HG03097 (cell line): ENCODE measurements around the gene ATP11A.

ENCODE experiments used
- ATAC-seq: cut with Tn5 transposase; IDR thresholded peaks from one replicate; pipeline ENCODE4 v1.9.1; 2021; ENCODE audit not compliant: unreplicated experiment, low FRiP score

The ATP11A gene

DNA sequence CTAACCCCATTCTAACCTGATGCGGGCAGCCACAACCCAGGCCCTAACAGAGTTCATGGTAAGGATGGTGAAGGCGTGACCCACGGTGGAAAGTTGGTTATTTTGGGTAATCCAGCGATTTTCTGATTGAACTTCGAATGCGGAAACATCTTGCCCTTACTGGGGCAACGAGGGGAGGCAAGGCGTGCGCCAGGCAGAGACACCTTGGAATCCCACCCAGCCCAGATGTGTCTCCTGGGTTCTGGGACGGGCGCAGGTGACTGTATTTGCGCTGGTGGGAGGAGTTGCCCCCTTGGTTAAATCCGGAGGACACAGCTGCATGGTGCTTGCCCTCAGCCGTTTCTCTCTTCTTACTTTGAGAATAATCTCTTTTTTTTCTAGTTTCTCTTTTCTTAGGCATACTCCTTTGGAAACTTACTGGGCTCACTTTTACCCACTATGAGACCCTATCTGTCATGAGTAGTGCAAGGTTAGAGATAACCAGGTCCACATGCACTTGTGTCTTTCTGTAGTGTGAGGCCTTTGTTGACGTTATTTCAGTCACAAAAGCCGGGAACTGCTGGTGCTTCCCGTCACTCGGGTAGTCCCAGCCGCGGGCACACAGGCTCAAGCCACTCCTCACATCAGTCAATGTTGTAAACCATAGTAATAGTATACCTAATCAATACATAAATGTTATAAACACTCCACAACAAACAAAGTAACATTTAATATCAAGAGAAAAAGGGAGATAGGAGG is 81.5 kb downstream of the ATP11A start:
- ATAC-seq = no peak

DNA sequence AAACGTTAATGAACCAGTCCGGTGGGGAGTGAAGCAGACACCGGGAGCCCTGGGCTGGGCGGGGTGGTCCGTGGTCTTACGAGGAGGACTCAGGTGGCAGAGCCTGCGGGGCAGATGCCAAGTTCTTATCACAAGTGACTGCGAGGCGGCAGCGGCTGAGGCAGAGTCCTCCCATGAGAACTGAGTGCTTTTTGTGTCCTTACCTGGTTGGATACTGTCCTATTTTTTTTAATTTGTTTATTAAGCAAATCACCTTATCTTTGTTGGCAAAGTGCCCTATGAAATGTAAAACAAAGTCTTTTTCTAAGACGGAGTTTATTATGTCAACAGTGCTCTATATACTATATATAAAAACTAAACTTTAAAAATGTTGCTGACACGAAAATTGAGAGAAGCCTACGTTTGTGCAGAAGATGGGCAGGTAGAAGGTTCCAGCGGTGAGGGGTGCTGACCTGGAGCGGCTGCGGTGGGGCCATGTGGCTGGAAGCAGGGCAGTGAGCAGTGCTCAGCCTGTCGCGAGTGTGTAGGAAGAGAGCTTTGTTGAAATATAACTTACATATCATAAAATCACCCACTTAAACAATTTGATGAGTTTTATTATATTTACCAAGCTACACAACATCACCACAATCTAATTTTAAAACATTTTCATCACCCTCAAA is 82.2 kb downstream of the ATP11A start:
- no peak for ATAC-seq

DNA sequence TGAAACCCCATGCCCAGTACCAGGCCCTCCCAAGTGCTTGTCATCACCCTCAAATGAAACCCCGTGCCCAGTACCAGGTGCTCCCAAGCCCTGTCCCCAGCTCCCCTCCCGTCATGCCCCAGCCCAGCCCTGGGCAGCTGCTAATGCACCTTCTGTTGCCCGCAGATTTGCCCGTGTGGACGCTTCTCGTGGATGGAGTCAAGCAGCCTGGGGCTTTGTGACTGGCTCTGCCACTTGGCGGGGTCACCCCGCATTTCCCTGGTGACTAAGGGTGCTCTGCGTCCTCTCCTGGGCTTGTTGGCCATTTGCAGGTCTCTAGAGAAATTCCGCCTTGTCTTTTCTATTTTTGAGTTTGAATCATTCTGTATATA is 82.7 kb downstream of the ATP11A start:
- no peak for ATAC-seq

DNA sequence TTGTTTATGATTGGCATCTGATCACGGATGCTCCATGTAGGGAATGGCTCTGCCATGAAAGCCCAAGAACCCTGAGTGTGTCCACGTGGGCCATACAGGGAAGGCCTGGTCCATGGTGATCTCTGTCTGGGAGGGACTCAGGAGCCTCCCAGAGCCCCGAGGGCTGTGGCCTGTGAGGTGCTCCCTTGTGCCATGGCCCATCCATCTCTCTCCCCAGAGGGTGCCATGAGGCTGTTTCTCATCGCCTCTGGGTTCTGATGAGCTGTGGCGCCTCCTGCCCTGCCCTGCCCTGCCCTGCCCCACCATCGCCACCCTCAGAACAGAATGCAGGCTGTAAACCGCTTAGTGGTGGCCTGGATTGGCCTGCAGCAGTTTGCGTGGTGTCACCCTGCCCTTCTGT is 83.1 kb downstream of the ATP11A start:
- ATAC-seq = no peak

DNA sequence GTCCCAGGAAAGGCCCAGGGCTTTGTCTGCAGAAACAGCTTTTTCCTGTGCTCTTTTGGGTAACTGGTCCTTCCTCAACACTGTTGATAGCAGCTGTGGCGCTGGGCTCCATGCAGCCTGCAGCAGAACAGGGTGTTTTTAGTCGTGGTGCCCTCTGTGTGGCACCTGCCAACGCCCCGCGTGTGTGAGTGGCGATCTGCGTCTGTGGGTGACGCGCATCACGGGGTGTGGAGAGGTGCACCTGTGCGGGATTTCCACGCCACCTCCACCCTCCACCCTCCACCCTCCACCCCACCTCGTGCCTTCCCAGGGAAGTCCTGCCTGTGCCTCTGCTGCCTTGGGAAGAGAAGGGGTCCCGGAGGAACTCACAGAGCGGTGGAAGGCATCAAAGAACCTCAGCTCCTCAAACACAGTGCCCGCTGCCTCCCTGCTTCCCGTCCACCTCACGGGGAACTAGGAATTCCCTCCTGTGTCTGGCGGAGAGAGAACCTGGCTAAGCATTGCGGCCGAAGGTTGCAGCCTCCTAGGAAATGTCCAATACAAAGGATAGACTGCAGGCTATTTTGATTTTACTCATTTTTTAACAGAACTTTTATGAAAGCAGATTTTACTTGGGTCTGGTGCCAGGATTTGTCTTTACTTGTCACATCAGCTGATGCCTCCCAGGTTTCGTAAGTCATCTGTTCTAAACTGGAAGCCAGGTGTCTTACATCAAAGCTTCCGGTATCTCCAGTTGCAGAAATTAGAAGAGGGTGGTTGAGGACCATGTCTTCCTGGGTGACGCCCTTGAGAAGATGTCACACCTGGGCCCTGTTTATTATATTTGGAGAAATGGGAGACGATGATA is 84.0 kb downstream of the ATP11A start:
- no peak for ATAC-seq

DNA sequence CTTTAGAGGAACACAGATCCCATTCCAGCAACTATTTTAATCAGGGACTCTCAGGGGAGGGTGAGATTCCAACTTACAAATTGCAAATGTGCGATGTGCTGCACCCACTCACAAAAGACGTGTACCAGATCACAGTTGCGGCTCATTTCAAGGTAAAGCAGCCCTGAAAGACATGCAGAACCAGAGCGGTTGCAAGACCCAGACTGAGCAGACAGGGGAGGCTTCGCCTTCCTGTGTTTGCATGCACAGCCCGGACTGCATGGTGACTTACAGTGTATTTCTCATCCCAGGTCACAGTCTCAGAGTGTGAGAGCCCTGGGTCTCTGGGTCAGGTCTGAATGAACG is 84.6 kb downstream of the ATP11A start:
- no peak for ATAC-seq

DNA sequence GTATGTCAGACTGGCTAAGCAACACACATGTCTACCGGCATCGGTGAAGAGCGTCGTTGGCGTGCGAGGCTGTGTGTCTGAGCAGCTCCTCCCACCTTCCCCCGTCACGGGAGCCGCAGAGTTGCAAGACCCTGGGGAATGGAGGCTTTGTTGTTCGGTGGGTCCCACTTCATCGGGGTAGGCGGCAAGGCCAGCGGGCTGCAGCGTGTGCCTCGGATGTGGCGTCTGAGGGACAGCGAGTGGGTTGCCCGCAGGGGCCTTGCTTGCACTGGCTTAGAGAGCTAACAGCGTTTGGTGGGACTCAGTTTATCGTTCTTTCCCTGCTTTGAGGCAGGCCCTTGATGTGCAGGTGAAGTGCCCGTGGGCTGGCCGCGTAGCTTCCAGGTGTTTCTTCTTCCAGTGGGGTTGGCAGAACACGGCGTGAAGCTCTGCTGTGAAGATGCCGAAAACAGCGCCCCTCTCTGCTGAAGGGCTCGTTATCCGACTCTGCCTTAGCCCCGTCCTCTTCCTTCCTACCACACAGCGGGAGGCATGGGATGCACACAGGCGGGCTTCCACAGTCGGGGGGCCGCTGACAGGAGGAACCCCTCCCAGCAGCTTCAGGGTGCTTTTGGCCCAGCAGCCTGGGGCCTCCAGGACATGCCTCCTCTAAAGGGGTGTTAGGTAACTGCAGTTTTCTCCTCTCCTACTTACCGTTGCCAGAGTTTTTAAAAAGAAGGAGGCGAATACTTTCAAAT is 85.2 kb downstream of the ATP11A start:
- no peak for ATAC-seq

DNA sequence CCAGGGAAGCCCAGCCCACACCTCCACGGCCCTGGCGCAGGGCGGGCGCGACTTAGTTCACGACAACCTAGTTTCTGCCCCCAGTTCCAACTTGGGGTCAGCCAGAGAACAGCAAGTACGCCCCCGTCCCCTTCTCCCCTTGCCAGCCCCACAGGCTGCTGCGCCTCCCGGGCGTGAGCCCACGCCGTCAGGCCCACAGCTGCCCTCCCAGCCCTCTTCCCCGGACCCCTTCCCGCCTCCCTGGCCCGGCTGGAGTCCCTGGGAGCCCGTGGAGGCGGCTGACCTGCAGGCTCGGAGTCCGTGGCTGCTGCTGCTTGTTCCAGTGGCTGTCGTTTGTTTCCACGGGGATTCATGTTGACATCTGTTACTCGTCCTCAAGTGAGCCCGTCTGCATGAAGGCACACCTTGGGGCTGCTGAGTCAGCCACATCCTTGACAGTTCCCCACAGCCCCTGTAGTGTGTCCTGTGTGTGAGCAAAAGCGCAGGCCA is 86.0 kb downstream of the ATP11A start:
- no peak for ATAC-seq

DNA sequence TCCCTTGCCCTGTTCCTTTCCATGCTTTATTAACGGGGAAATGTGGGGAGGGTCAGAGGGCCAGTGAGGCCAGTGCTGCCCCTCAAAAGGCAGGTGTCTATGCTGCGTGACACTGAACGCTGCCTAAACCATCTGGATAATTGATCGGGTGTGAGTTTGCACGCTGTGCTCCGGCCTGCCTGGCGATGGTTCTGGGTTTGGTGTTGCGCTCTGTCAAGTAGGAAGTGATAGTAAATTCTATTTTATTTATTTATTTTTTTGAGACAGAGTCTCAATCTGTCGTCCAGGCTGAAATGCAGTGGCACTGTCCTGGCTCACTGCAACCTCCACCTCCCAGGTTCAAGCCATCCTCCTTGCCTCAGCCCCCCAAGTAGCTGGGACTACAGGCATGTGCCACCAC is 86.5 kb downstream of the ATP11A start:
- no peak for ATAC-seq

DNA sequence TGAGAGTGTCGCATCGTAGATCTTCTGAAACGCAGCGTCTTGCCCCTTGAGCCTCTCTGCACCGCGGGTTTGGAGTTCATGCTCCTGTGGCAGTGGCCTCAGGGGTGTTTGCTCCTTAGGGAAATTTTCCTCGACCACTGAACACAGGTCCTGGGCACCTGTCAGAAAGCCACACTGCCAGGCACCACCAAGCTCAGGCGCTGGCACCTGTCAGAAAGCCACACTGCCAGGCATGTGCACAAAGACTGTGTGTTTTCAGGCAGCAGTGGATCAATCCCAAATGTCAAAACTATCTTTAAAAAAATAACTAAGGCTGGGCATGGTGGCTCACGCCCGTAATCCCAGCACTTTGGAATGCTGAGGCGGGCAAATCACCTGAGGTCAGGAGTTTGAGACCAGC is 87.1 kb downstream of the ATP11A start:
- ATAC-seq = no peak

DNA sequence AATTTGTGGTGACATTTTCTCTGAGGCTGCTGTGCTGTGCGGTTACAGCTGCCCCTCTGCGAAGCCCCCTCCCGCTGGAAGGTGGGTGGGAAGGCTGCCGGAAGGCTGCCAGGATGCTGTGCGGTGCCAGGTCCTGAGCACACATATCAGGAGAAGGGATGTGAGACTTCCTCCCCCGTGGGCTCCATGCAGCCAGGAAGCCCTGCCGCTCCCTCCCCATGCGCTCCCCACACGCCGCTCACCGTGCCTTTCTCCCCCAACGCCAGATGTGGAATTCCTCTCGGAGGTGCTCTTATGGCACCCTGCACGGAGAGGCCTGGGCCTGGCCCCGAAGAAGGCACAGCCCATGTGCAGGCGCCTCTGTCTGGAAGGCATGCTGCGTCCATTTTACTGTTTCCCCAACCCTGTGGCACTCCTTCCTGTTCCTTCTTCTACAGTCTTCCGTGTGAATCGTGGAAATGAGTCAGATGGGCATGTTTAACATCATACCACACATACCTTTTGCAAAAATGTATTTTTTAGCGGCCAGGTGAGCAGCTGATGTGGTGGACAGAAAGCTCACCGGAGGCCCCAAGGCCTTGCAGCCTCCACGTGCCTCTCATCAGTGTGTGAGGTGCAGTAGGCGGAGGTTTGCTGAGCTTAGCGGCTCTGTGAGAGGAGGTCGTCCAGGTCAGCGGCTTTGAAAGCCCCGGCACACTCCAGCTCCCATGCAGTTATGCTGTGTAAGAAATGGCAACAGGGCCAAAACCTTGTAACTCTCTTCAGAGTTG is 88.0 kb downstream of the ATP11A start:
- ATAC-seq = no peak

DNA sequence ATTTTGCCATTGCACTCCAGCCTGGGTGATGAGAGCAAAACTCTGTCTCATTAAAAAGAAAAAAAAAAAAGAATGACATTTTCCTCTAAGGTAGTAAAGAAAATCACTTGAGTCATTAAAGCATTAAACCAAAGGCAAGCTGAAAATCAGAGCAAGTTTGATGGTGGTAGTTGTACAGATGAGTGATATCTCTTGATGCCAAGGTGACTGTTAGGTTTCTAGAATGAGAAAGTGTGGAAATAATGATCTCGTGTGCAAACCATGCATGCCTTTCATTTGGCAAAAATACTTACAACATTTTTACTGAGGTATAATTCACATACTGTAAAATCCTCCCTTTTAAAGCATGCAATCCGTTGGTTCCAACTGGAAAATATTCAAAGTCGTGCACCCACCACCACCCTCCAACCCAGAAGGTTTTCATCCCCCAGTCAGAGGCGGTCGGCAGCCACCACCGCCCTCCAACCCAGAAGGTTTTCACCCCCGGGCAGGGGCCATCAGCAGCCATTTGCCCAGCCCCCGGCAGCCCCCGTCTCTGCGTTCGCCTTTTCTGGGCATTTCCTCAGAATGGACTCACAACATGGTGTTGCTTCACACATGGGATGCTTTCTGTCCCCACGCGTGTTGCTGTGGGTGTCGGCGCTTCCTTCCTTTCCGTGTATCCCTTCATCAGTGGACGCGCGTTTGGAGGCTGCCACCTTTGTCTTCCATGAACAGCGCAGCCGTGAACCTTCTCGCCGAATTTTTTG is 90.2 kb downstream of the ATP11A start:
- no peak for ATAC-seq

DNA sequence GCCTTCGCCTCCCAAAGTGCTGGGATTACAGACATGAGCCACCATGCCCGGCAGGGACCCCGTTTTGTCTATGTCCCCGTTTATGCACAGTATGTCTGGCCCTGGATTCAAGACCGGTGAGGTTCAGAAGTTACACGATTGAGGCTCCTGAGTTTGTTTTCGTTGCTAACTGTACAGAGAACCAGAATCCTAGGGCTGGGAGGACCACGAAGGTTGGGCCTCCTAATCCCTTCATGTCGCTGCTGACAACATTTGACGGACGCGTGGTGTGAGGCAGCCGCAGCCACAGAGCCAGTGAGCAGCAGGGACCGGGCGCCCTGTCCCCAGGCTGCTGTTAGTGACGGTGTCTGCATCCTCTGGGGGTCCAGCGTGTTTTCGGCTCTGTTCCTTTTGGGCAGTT is 91.4 kb downstream of the ATP11A start:
- no peak for ATAC-seq

DNA sequence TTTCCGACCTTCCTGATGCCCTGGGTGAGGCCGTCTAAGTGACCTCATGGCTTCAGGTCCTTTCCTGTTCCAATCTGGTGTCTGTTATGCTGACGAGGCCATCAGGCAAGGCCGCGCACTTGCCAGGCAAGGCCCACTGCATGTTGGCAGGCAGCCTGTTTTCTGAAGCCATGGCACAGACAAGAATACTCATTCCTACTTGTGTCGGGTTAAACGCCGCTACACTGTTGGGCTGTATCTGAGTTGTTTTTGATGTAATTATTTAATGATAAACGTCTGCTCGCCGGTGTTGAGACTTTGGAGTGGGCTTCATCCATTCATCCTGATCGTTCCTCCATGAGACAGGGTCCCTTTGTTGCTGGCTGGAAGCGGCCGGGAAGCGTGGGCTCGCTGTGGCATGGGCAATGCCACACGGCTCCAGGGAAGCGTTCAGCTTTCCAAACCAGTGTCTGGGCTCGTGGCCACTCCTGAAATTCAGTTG is 92.1 kb downstream of the ATP11A start:
- no peak for ATAC-seq

DNA sequence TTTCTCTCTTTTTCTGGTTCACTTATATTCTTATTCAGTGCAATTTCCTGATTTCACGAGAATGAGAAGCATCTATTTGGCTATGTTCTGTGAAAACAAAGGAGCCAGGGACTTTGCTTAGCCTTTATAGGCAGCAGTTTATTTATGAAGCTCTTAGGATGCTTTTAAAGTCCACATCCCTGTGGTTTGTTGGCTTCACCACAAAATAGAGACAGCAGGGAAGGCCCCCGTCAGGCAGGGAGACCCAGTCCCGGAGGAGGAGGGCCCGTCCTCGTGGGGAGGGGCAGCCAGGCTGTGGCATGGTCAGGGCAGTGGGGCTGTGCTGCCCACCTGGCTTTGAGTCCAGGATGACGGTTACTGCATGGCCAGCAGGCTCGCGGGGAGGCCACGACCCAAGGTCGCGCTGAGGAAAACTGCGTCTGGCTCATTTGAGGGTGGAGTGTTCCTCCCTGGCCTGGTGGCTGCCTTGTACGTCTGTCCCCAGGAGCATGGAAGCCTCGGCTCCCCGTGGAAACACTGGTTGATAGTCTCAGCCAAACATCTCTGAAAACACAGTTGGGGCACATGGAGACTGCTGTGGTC is 92.7 kb downstream of the ATP11A start:
- ATAC-seq = no peak

DNA sequence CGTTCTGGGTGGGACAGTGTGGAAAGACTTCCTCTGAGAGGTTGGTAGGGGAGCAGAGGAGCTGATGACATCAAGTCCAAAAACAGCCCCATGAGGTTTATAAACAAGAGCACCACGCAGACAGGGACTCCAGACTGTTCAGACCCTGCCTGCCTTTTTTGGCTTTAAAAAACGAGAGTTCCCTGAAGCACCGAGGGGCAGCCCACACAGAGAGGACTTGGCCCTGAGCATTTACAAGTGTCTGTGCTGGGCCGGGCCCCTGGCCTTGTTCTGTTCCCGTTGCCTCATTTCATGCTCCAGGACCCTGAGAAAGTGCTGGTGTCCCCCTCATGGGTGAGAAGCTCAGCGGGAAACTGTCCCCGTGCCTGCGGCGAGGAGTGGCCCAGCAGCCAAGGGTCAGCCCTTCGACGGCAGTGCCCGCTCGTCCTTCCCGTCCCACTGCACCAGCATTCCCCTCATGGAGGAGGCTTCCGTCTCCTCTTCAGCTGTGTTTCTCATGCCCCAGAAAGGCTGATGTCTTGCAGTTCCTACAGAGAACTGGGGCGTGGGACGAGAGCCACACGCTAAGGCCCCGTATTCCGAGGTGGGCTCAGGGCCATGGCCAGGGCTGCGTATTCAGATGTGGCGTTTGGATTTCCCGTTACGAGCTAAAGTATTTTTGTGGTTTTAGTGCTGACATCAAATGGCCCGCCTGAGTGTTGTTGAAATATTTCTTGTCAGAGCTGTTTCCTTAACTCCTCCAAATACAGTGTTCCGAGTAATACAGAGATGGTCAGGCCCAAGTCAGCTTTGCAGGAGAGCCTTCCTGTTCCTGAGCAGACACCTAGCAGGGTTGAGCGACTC is 93.5 kb downstream of the ATP11A start:
- ATAC-seq = no peak

DNA sequence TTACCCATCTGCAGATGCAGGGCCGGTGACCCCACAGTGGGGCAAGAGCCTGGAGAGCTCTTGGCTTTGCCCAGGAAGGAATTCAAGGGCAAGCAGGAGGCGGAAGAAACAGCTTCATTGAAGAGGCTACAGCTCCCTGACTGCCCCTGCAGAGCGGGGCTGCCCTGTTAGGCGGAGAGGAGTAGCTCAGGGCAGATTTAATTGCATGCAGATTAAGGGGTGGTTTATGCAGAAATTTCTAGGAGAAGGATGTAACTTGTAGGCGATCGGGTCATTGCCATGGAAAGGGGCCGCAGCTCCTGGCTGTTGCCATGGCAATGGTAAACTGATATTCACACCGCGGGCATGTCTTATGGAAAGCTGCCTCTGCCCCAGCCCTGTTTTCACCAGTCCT is 94.1 kb downstream of the ATP11A start:
- no peak for ATAC-seq

DNA sequence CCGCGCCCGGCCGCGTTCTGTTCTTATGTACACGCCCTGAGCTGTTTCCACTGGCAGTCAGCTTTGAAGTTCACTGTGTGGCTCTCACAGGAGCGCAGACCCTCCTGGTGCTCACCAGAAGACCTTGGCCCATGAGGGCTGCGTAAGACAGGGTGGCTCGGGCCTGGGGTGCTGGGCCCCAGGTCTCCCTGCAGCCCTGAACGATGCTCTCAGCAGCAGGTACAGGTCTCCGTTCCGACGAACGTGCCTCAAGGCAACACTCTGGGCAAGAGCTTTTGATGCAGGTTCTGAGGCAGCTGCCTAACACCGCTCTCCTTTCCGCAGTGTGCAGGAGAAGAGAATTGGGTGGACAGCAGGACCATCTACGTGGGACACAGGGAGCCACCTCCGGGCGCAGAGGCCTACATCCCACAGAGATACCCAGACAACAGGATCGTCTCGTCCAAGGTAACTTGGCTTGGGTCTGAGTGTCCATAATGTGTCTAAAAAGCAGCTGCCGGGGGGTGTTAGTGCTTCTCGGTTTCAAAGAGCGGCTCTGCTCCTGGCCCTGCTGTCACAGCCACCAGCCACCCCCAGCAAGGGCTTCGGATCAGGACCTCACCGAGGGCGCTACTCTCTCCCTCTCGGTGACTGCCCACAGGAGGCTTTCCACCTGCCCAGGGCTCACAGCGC is 95.1 kb downstream of the ATP11A start:
- no peak for ATAC-seq
